ENCODE measurements around the gene UQCR10.

- TF ChIP-seq CTCF (IDR thresholded peaks at IDR 0.05) = no peak
- no peak for TF ChIP-seq EP300 (IDR thresholded peaks at IDR 0.05)
These were observed 32.8 kb upstream of the UQCR10 start for GRCh38 chr22:29734406-29734805.

Data from suprapubic skin (tissue), 3 donors.